HCT116 (cell line): ENCODE measurements around the gene CNTN4. TPM values are rescaled to one million over a fixed set of nuclear protein-coding genes. Genes with fewer than 3 reads are reported as not detected.

Experiments
- ATAC-seq: fragments of 200-7000 bp; cut with Tn5 transposase; 2 replicates; pipeline ENCODE4 v1.9.1; 2020; ENCODE audit warnings: mild to moderate bottlenecking, moderate library complexity
- BruUV-seq: library from RNA; stranded (reverse); fragments of 400-500 nt; replicated peaks from 2 replicates; lab custom pipeline; 2021; lab: Mats Ljungman, UMichigan
- CTCF ChIA-PET: fragments of 300-600 bp; sonication (Branson Sonifier 250); formaldehyde crosslinking; loops from one replicate; lab custom pipeline; 2021; ENCODE audit warnings: antibody characterized with exemption; lab: Charles Lee
- POLR2A ChIA-PET: fragments of 300-600, 350-600 bp; sonication (Branson Sonifier 250); formaldehyde crosslinking; loops from one replicate; lab custom pipeline; 2021; ENCODE audit warnings: antibody characterized with exemption; lab: Charles Lee
- RAD21 ChIA-PET, 2 experiments: fragments of 300-600 bp; sonication (Branson Sonifier 250); formaldehyde crosslinking; loops; one replicate each; lab custom pipeline; 2023; ENCODE audit warnings: low total read pairs in 2 of 2; ENCODE audit not compliant: uncharacterized antibody in 2 of 2, unreplicated experiment in 2 of 2, low non-redundant PET in 1 of 2; lab: Charles Lee
- DNase-seq: peaks from one replicate; pipeline ENCODE4 v3.0.0-alpha.2; 2010; ENCODE audit warnings: low read depth, low spot score
- H2AFZ ChIP-seq: fragments of 200-600 bp; shearing (Covaris generic), sonication (generic); 2 replicates; pipeline ENCODE4 v1.6.1; 2017; ENCODE audit warnings: low read depth, mixed run types, mixed read lengths, antibody characterized with exemption, low read length; ENCODE audit not compliant: poor library complexity, severe bottlenecking
- H3K27ac ChIP-seq: 2 replicates; pipeline ENCODE4 v1.5.1; 2012; ENCODE audit warnings: low read depth, low read length
- H3K27me3 ChIP-seq: fragments of 200-600 bp; sonication (generic); 2 replicates; pipeline ENCODE4 v1.6.1; 2016; ENCODE audit warnings: mixed run types, low read length, mixed read lengths; ENCODE audit not compliant: insufficient read depth
- H3K36me3 ChIP-seq, 2 experiments: fragments of 200-500 bp in 1 of 2; fragments of 200-600 bp in 1 of 2; sonication (Bioruptor generic) in 1 of 2; sonication (generic) in 1 of 2; 2 replicates each; pipeline versions ENCODE4 v1.5.1 to v1.6.1; 2014 to 2016; ENCODE audit warnings: low read length in 2 of 2, inconsistent platforms in 1 of 2, mixed read lengths in 1 of 2, mixed run types in 1 of 2; ENCODE audit not compliant: insufficient read depth in 2 of 2, control insufficient read depth in 1 of 2
- H3K4me1 ChIP-seq, 2 experiments: fragments of 200-600 bp in 1 of 2; sonication (generic) in 1 of 2; 2 replicates each; pipeline versions ENCODE4 v1.5.1 to v1.6.1; 2012 to 2017; ENCODE audit warnings: low read length in 2 of 2, inconsistent platforms in 1 of 2, mild to moderate bottlenecking in 1 of 2, mixed read lengths in 1 of 2, mixed run types in 1 of 2, moderate library complexity in 1 of 2; ENCODE audit not compliant: insufficient read depth in 2 of 2, control insufficient read depth in 1 of 2
- H3K4me2 ChIP-seq: fragments of 200-600 bp; sonication (generic); 2 replicates; pipeline ENCODE4 v1.6.1; 2017; ENCODE audit warnings: mixed run types, low read length, mixed read lengths
- H3K4me3 ChIP-seq, 2 experiments: fragments of 200-600 bp in 1 of 2; sonication (generic) in 1 of 2; replicated peaks in 1 of 2; 2 replicates each; pipeline ENCODE4 v1.5.1; 2011 to 2016; ENCODE audit warnings: low read length in 2 of 2, control low read depth in 1 of 2, low read depth in 1 of 2, mild to moderate bottlenecking in 1 of 2, mixed read lengths in 1 of 2, mixed run types in 1 of 2
- H3K79me2 ChIP-seq: fragments of 200-600 bp; sonication (generic); 2 replicates; pipeline ENCODE4 v1.6.1; 2017; ENCODE audit warnings: mild to moderate bottlenecking, mixed run types, low read length, moderate library complexity, mixed read lengths; ENCODE audit not compliant: insufficient read depth
- H3K9ac ChIP-seq: fragments of 200-600 bp; sonication (generic); 2 replicates; pipeline ENCODE4 v1.6.1; 2016; ENCODE audit warnings: low read length, mixed read lengths
- H3K9me2 ChIP-seq: fragments of 200-600 bp; sonication (generic), shearing (Covaris generic); 2 replicates; pipeline ENCODE4 v1.6.1; 2017; ENCODE audit warnings: mixed run types, mild to moderate bottlenecking, moderate library complexity; ENCODE audit not compliant: insufficient read depth
- H3K9me3 ChIP-seq, 2 experiments: fragments of 200-500 bp in 1 of 2; fragments of 200-600 bp in 1 of 2; sonication (Bioruptor generic) in 1 of 2; sonication (generic) in 1 of 2; 2 replicates each; pipeline ENCODE4 v1.6.1; 2014 to 2017; ENCODE audit warnings: low read length in 2 of 2, mixed read lengths in 2 of 2, inconsistent platforms in 1 of 2, low read depth in 1 of 2, mild to moderate bottlenecking in 1 of 2, mixed run types in 1 of 2, moderate library complexity in 1 of 2; ENCODE audit not compliant: control insufficient read depth in 1 of 2, insufficient read depth in 1 of 2
- H4K20me1 ChIP-seq: fragments of 200-600 bp; sonication (generic), shearing (Covaris generic); 2 replicates; pipeline ENCODE4 v1.6.1; 2017; ENCODE audit warnings: mixed run types, mild to moderate bottlenecking, moderate library complexity; ENCODE audit not compliant: insufficient read depth
- CEBPB ChIP-seq: IDR thresholded peaks from 2 replicates; pipeline ENCODE4 v1.6.1; 2012; ENCODE audit warnings: low read depth
- CTCF ChIP-seq, 3 experiments: fragments of 200-600 bp in 1 of 3; sonication (generic) in 1 of 3; IDR thresholded peaks in 2 of 3; conservative IDR thresholded peaks in 1 of 3; 2 replicates each; pipeline ENCODE4 v1.5.1; 2012 to 2017; ENCODE audit warnings: low read depth in 2 of 3, low read length in 2 of 3, antibody characterized with exemption in 1 of 3, borderline replicate concordance in 1 of 3, control low read depth in 1 of 3, mild to moderate bottlenecking in 1 of 3, mixed read lengths in 1 of 3, mixed run types in 1 of 3, moderate library complexity in 1 of 3; ENCODE audit not compliant: insufficient read depth in 1 of 3
- EGR1 ChIP-seq: IDR thresholded peaks from 2 replicates; pipeline ENCODE4 v1.6.1; 2012; ENCODE audit warnings: low read depth
- ELF1 ChIP-seq: IDR thresholded peaks from 2 replicates; pipeline ENCODE4 v1.6.1; 2012; ENCODE audit warnings: low read depth, borderline replicate concordance
- EZH2 ChIP-seq: fragments of 200-600 bp; sonication (generic); IDR thresholded peaks from 2 replicates; pipeline ENCODE4 v1.6.1; 2017; ENCODE audit warnings: antibody characterized with exemption, mixed run types
- EZH2phosphoT487 ChIP-seq: fragments of 200-600 bp; IDR thresholded peaks from 2 replicates; pipeline ENCODE4 v1.6.1; 2018; ENCODE audit warnings: antibody characterized with exemption, borderline replicate concordance
- FOSL1 ChIP-seq: IDR thresholded peaks from 2 replicates; pipeline ENCODE4 v1.6.1; 2012; ENCODE audit warnings: low read depth
- MAX ChIP-seq: IDR thresholded peaks from 2 replicates; pipeline ENCODE4 v1.6.1; 2012
- POLR2A ChIP-seq: IDR thresholded peaks from 2 replicates; pipeline ENCODE4 v1.7.0; 2011; ENCODE audit warnings: borderline replicate concordance; ENCODE audit not compliant: insufficient read depth, insufficient read length; ENCODE audit errors: extremely low read depth
- POLR2AphosphoS5 ChIP-seq: IDR thresholded peaks from 2 replicates; pipeline ENCODE4 v1.6.1; 2011; ENCODE audit warnings: mild to moderate bottlenecking, low read depth, low read length, moderate library complexity
- RAD21 ChIP-seq: IDR thresholded peaks from 2 replicates; pipeline ENCODE4 v1.6.1; 2012; ENCODE audit warnings: low read depth, mild to moderate bottlenecking
- SIN3A ChIP-seq: IDR thresholded peaks from 2 replicates; pipeline ENCODE4 v1.6.1; 2012; ENCODE audit warnings: low read depth
- SP1 ChIP-seq: IDR thresholded peaks from 2 replicates; pipeline ENCODE4 v1.6.1; 2012; ENCODE audit warnings: low read depth
- SRF ChIP-seq: IDR thresholded peaks from 2 replicates; pipeline ENCODE4 v1.6.1; 2012; ENCODE audit warnings: low read depth
- TCF7L2 ChIP-seq: IDR thresholded peaks from 2 replicates; pipeline ENCODE4 v1.7.0; 2011; ENCODE audit warnings: borderline replicate concordance, inconsistent platforms; ENCODE audit not compliant: insufficient read depth, insufficient read length; ENCODE audit errors: extremely low read depth
- YY1 ChIP-seq: IDR thresholded peaks from 2 replicates; pipeline ENCODE4 v1.6.1; 2011; ENCODE audit warnings: low read length, low read depth, moderate library complexity, mild to moderate bottlenecking; ENCODE audit not compliant: insufficient replicate concordance; ENCODE audit errors: extremely low read depth
- ZBTB33 ChIP-seq: IDR thresholded peaks from 2 replicates; pipeline ENCODE4 v1.6.1; 2011; ENCODE audit warnings: mild to moderate bottlenecking, low read length, moderate library complexity; ENCODE audit not compliant: insufficient replicate concordance; ENCODE audit errors: extremely low read depth
- ZFX ChIP-seq: fragments of 450-650 bp; IDR thresholded peaks from 2 replicates; pipeline ENCODE4 v1.6.1; 2017
- ZNF274 ChIP-seq: fragments of 200-500 bp; sonication (Bioruptor generic); IDR thresholded peaks from 2 replicates; pipeline ENCODE4 v1.6.1; 2014; ENCODE audit warnings: mild to moderate bottlenecking, low read depth, low read length, inconsistent platforms
- intact Hi-C: fragments of 100-400 bp; cut with micrococcal nuclease; formaldehyde crosslinking; loops from 2 replicates; pipeline ENCODE4 v1.10.0; 2022
- total RNA-seq: library from RNA; stranded (reverse); gene quantifications from one replicate; pipeline ENCODE4 v1.2.1, GENCODE V29; 2021; ENCODE audit not compliant: unreplicated experiment

Gene CNTN4
- total RNA-seq, 1 experiment from 2014 or later, result not detected

GRCh38 chr3:2578560-2578959, 479.9 kb downstream of the CNTN4 start:
- Histone ChIP-seq H3K9me3 (peaks cover 0 to 13% of the 10 kb centered on the region in 2 experiments; a peak in 2 of 4 replicates), H3K9ac (no peak overlapping the region), H3K27ac (no peak overlapping the region), H3K79me2 (no peaks in the 10 kb centered on the region), H3K36me3 (no peaks in the 10 kb centered on the region), H3K4me1 (no peaks in the 10 kb centered on the region; a peak in 1 of 4 replicates), H2AFZ (no peak overlapping the region), H3K9me2 (no peaks in the 10 kb centered on the region), H3K4me3 (no peak overlapping the region), H3K4me2 (no peak overlapping the region), H3K27me3 (no peaks in the 10 kb centered on the region), H4K20me1 (no peaks in the 10 kb centered on the region)
- CTCF ChIA-PET, result no interaction called here
- intact Hi-C loops, result no loop called here
- DNase-seq, result no peak
- RAD21 ChIA-PET, result no interaction called here
- no peak for ATAC-seq
- BruUV-seq, result no TSS peak
- POLR2A ChIA-PET, result no interaction called here
- TF ChIP-seq CEBPB, result no peak
- TF ChIP-seq YY1, result no peak
- TF ChIP-seq POLR2A, result no peak
- no peak for TF ChIP-seq MAX
- no peak for TF ChIP-seq EZH2
- no peak for TF ChIP-seq TCF7L2
- TF ChIP-seq ZBTB33, result no peak
- no peak for TF ChIP-seq EZH2phosphoT487
- no peak for TF ChIP-seq SP1
- TF ChIP-seq RAD21, result no peak
- TF ChIP-seq ZNF274, result no peak
- TF ChIP-seq ELF1, result no peak
- TF ChIP-seq ZFX, result no peak
- TF ChIP-seq SIN3A, result no peak
- TF ChIP-seq POLR2AphosphoS5, result no peak
- no peak for TF ChIP-seq CTCF (IDR thresholded peaks at IDR 0.05 in 2 of 3, conservative IDR thresholded peaks at IDR 0.05 in 1 of 3; ENCODE audit: borderline replicate concordance in 1 of 3, insufficient read depth in 1 of 3, low read depth in 2 of 3, low read length in 2 of 3)
- TF ChIP-seq SRF, result no peak
- no peak for TF ChIP-seq FOSL1
- no peak for TF ChIP-seq EGR1
